GM12878 (cell line): Measurements from ENCODE around the gene CXorf58. TPM values are rescaled to one million over a fixed set of nuclear protein-coding genes. Genes with fewer than 3 reads are reported as not detected.

Experiments
- CUX1 ChIP-seq: IDR thresholded peaks from 2 replicates; pipeline ENCODE4 v1.6.1; 2012; ENCODE audit warnings: improper control_type of control experiment, low read depth, low read length; ENCODE audit not compliant: insufficient replicate concordance
- POLR2AphosphoS2 ChIP-seq: IDR thresholded peaks from 2 replicates; pipeline ENCODE4 v1.6.1; 2011; ENCODE audit warnings: low read depth, mild to moderate bottlenecking, low read length, improper control_type of control experiment, moderate library complexity
- RAD51 ChIP-seq: fragments of 450-650 bp; IDR thresholded peaks from 2 replicates; pipeline ENCODE4 v1.6.1; 2016; ENCODE audit warnings: moderate library complexity, mild to moderate bottlenecking, inconsistent platforms
- ZZZ3 ChIP-seq: IDR thresholded peaks from 2 replicates; pipeline ENCODE4 v1.6.1; 2011; ENCODE audit warnings: low read depth; ENCODE audit not compliant: control insufficient read depth, insufficient read length
- polyA plus RNA-seq, 11 experiments: library from polyadenylated mRNA; depleted of rRNA in 4 of 11; unstranded in 6 of 11; stranded (reverse) in 5 of 11; fragments of >200 nt; fragmentation: Nextera tagmentation in 4 of 11; fragmentation: Illumina TruSeq in 1 of 11; extraction: Ambion mirVana in 4 of 11; extraction: Trizol in 1 of 11; gene quantifications; 1 replicate in 1 of 11; 2 replicates in 10 of 11; pipeline versions ENCODE4 v1.2.1 to v1.2.3, GENCODE V29; 2011 to 2016; ENCODE audit warnings: inconsistent platforms in 2 of 11, missing spikeins in 2 of 11, low read depth in 1 of 11
- total RNA-seq, 4 experiments: library from RNA; depleted of rRNA in 3 of 4; stranded (reverse); fragments of >200 nt in 3 of 4; fragmentation: Illumina TruSeq in 1 of 4; extraction: Trizol in 1 of 4; gene quantifications; 2 replicates each; pipeline versions ENCODE4 v1.2.1 to v1.2.3, GENCODE V29; 2013 to 2021
- TF ChIP-seq, protein P1 (sequence below): IDR thresholded peaks from 2 replicates; pipeline ENCODE4 v1.6.1; 2011; ENCODE audit warnings: low read depth, mild to moderate bottlenecking, low read length, moderate library complexity, borderline replicate concordance; ENCODE audit errors: extremely low read depth
- TF ChIP-seq, protein P2 (sequence below): IDR thresholded peaks from 2 replicates; pipeline ENCODE4 v1.6.1; 2011; ENCODE audit warnings: mild to moderate bottlenecking, low read depth, low read length, moderate library complexity; ENCODE audit not compliant: insufficient replicate concordance

The CXorf58 gene
- total and polyA plus RNA-seq, 10 of the 15 experiments (the other 5 are each of a cell fraction or from before 2014, with no cell fraction given), result 0.10 to 0.24 (median 0.13) TPM; not detected in 5

DNA sequence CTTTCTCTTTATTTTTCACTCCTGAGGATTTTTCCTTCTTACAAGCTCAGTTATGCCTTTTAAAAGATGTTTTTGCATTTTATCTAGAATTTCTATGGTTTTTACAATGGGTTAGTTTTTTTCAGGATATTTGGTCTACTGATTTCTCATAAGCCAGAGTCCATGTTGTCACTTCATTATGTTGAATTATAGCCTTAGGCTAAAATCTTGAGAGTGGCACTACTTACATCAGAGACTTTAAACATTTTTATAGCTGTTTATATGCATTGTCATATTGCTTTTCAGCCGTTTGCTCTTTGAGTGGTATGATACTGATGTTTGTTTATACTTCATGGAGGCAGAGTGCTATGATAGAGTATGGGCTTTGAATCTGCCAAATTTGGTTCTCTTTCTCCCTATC is 36.4 kb downstream of the CXorf58 start (continued):
- TF ChIP-seq, protein P1, sequence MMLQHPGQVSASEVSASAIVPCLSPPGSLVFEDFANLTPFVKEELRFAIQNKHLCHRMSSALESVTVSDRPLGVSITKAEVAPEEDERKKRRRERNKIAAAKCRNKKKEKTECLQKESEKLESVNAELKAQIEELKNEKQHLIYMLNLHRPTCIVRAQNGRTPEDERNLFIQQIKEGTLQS, result no peak
- no peak for TF ChIP-seq CUX1
- no peak for TF ChIP-seq POLR2AphosphoS2
- TF ChIP-seq RAD51, result no peak
- TF ChIP-seq ZZZ3, result no peak
- TF ChIP-seq, protein P2, sequence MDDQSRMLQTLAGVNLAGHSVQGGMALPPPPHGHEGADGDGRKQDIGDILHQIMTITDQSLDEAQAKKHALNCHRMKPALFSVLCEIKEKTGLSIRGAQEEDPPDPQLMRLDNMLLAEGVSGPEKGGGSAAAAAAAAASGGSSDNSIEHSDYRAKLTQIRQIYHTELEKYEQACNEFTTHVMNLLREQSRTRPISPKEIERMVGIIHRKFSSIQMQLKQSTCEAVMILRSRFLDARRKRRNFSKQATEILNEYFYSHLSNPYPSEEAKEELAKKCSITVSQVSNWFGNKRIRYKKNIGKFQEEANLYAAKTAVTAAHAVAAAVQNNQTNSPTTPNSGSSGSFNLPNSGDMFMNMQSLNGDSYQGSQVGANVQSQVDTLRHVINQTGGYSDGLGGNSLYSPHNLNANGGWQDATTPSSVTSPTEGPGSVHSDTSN, result no peak
